Daoy (cell line): ENCODE results near the gene PCDHAC1. TPM values are rescaled to one million over a fixed set of nuclear protein-coding genes. Genes with fewer than 3 reads are reported as not detected.

ENCODE experiments used
- DNase-seq: peaks from one replicate; pipeline ENCODE4 v3.0.0-alpha.2; 2015; ENCODE audit warnings: low read depth
- total RNA-seq: library from RNA; depleted of rRNA; stranded (reverse); fragments of >200 nt; shearing (Covaris generic); gene quantifications from 2 replicates; pipeline ENCODE4 v1.2.3, GENCODE V29; 2014; rRNA removed

Gene PCDHAC1
- total RNA-seq, 1 experiment from 2014 or later = 1.6 TPM

GRCh38 chr5:140967226-140967893 is 41.3 kb downstream of the PCDHAC1 start:
- no peak for DNase-seq

GRCh38 chr5:140969880-140970279 is 43.8 kb downstream of the PCDHAC1 start:
- no peak for DNase-seq

- no peak for DNase-seq
Observed at GRCh38 chr5:140973550-140973949, 47.5 kb downstream of the PCDHAC1 start.

- no peak for DNase-seq
Observed at GRCh38 chr5:140977003-140977402, 50.9 kb downstream of the PCDHAC1 start.

GRCh38 chr5:140978260-140978659 is 52.2 kb downstream of the PCDHAC1 start:
- no peak for DNase-seq

GRCh38 chr5:140978983-140979382 is 52.9 kb downstream of the PCDHAC1 start:
- DNase-seq = no peak

Other genes starting within 250 kb of the PCDHAC1 start
- gene HARS1, start 234.9 kb upstream of the PCDHAC1 start, total RNA-seq = 114 and 126 TPM in 2 replicates
- 65.1 and 68.8 TPM in 2 replicates for gene HARS2, start 234.8 kb upstream of the PCDHAC1 start, total RNA-seq
- gene ZMAT2, start 225.9 kb upstream of the PCDHAC1 start, total RNA-seq = 84.2 and 124 TPM in 2 replicates
- 0.42 and 1.2 TPM in 2 replicates for gene PCDHA1, start 140.2 kb upstream of the PCDHAC1 start, total RNA-seq
- 0.29 TPM in 1 of 2 replicates, not detected in the other for gene PCDHA2, start 131.4 kb upstream of the PCDHAC1 start, total RNA-seq
- gene PCDHA3, start 125.2 kb upstream of the PCDHAC1 start, total RNA-seq = 0.12 and 0.34 TPM in 2 replicates
- 1.0 and 3.0 TPM in 2 replicates for gene PCDHA4, start 119.2 kb upstream of the PCDHAC1 start, total RNA-seq
- gene PCDHA5, start 104.7 kb upstream of the PCDHAC1 start, total RNA-seq = 0.39 and 0.69 TPM in 2 replicates
- gene PCDHA6, start 98.3 kb upstream of the PCDHAC1 start, total RNA-seq = 5.4 and 7.0 TPM in 2 replicates
- gene PCDHA7, start 92.0 kb upstream of the PCDHAC1 start, total RNA-seq = 0.71 and 0.97 TPM in 2 replicates
- gene PCDHA8, start 85.1 kb upstream of the PCDHAC1 start, total RNA-seq = 0.06 TPM in 1 of 2 replicates, not detected in the other
- gene PCDHA9, start 77.9 kb upstream of the PCDHAC1 start, total RNA-seq = 0.11 and 0.51 TPM in 2 replicates
- 0.68 and 3.3 TPM in 2 replicates for gene PCDHA10, start 70.4 kb upstream of the PCDHAC1 start, total RNA-seq
- 1.9 and 2.0 TPM in 2 replicates for gene PCDHA11, start 57.3 kb upstream of the PCDHAC1 start, total RNA-seq
- 0.69 and 1.5 TPM in 2 replicates for gene PCDHA12, start 51.0 kb upstream of the PCDHAC1 start, total RNA-seq
- gene PCDHA13, start 44.2 kb upstream of the PCDHAC1 start, total RNA-seq = 0.17 and 0.71 TPM in 2 replicates
- 1.2 and 1.3 TPM in 2 replicates for gene PCDHAC2, start 40.2 kb downstream of the PCDHAC1 start, total RNA-seq
- gene PCDHB1, start 125.1 kb downstream of the PCDHAC1 start, total RNA-seq = 0.06 TPM in 1 of 2 replicates, not detected in the other
- 12.1 and 22.4 TPM in 2 replicates for gene PCDHB2, start 168.3 kb downstream of the PCDHAC1 start, total RNA-seq
- 0.11 and 0.24 TPM in 2 replicates for gene PCDHB3, start 174.2 kb downstream of the PCDHAC1 start, total RNA-seq
- gene PCDHB4, start 195.5 kb downstream of the PCDHAC1 start, total RNA-seq = 0.51 TPM in 2 replicates
- 20.6 and 21.7 TPM in 2 replicates for gene PCDHB5, start 208.9 kb downstream of the PCDHAC1 start, total RNA-seq
- gene PCDHB6, start 223.8 kb downstream of the PCDHAC1 start, total RNA-seq = 0.69 and 2.9 TPM in 2 replicates
- gene PCDHB7, start 246.3 kb downstream of the PCDHAC1 start, total RNA-seq = 2.6 and 3.9 TPM in 2 replicates